Middle frontal gyrus (tissue), 1 donor: ENCODE measurements around the gene APMAP.

Experiments used
- DNase-seq: peaks from one replicate; pipeline ENCODE4 v3.0.0-alpha.2; 2015; ENCODE audit warnings: low spot score; ENCODE audit errors: extremely low spot score

APMAP gene

DNA sequence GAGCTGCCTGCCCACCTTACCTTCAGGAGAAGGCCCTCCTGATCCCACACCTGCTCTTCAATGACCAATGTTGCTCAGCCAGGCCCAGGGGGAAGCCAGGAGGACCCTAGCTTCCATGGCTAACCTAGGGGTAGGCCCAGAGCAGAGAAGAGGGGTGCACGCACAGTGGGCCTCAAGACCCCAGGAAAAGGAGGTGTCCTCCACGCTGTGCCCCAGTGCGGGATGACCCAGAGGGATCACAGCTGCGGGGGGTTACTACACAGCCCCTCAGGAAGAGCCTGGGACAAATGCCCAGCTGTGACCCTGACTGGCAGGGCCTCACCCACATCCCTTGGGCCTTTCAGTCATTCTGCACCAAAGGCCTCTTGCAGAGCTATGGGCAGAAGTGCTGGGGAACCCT, 31.6 kb upstream of the APMAP start:
- DNase-seq, result no peak

DNA sequence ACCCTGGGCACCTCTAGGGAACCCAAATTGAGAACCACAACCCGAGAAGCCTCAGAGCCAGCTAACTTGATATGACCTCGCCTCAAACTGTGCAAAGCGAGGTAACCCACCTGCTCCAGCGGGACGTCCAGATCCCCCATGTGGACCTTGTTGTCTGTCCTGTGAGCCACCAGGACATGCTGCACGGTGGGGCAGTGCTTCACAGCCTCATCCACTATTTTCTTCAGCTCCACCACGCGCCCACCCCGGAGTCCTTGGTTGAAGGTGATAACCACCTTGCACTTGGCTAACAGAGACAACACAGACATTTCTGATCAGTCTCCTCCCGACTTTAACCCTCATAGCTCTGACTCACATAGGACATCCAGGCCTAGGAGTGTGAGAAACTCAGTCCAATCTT, 30.8 kb upstream of the APMAP start:
- DNase-seq, result no peak

- no peak for DNase-seq
Observed at GRCh38 chr20:25022680-25023079, 30.1 kb upstream of the APMAP start.

DNA sequence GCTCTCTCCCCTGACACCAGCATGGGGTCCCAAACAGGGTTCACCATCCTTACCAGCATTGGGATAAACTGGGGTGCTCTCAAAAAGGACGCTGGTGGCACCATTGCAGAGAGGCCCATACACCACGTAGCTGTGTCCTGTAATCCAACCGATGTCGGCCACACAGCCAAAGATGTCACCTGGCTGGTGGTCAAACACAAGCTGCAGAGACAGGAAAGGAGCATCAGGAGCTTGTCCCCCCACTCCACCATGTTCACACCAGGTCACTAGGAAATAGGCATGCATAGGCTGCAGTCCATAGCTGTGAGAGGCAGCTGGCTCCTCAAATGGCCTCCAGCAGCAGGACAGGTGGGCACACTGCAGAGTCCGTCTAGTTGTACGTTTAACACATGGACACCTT, 28.8 kb upstream of the APMAP start:
- DNase-seq, result no peak

- no peak for DNase-seq
Observed at GRCh38 chr20:25020901-25021301, 28.4 kb upstream of the APMAP start.

DNA sequence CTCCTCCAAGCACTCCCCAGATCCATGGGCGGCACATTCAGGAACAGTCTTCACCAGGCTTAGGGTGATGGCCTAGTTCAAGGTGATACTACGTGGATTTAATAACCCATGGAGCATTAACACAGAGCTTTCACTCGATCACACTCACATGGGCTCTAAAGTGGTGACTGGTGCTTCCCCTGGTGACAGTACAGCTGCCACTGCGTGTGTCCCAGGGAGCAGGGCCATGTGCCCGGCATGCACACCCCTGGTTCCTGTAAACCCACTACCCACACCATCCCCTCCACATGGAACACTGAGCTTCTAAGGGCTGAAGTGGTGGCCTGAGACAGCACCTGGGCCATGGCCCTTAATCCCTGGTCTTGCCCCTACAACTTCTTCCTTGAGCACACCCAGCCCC, 27.8 kb upstream of the APMAP start:
- no peak for DNase-seq

DNA sequence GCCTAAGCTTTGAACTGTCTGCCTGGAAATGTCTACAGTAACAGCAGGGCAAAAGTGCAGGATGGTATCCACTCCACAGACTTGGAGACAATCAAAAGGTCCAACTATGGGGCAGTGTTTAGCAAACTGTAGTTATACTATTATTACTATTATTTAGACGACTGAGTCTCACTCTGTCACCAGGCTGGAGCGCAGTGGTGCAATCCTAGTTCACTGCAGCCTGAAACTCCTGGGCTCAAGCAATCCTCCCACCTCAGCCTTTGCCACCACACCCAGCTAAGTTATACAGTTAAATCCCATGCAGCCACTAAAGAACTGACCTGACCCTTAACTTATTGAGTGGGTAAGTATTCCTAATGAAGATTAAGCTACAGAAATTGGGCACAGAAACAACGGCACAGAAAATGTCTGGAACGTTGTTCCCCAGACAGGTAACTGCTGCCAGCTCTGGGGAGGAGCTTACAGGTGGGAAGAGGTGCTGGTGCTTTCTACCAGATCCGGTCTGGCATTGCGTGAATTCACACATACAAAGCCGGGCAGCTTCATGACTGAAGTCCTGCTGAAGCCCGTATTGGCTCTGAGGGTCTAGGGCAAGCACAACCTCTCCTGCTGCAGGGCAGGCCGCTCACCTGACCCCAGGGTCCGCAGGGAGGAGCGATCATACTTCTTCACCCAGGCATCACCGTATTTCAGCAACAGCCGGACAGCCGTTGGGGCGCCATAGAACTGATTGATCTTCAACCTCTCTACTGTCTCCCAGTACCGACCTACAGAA, 27.0 kb upstream of the APMAP start:
- no peak for DNase-seq

GRCh38 chr20:25018841-25019240, 26.3 kb upstream of the APMAP start:
- DNase-seq, result no peak

- DNase-seq, result no peak
Observed at GRCh38 chr20:25018425-25018824, 25.9 kb upstream of the APMAP start.

DNA sequence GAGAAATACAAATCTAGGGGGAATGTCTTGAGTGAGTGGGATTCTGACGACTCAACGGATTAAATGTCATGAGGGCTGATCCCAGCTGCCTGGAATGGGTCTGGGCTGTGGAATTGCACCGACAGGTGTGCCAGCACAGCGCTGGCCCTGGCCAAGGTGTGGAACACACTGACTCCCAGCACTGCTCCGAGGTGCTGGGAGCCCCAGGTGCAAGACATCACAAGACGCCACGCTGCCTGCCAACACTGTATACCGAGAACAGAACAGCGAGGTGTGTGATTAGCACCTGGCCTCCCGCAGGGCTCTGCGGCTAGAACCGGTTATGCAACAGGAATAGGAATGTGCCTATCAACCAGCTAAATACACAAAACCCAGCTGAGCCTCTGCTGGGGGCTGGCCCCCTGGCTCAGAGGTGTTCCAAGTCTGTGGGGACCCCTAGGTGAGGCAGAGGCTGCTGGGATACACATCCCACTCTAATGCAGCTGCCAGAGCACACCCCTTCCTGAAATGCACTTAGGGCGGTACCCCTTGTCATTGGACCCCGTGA, 24.8 kb upstream of the APMAP start:
- no peak for DNase-seq

GRCh38 chr20:25016471-25016870, 23.9 kb upstream of the APMAP start:
- DNase-seq, result no peak

DNA sequence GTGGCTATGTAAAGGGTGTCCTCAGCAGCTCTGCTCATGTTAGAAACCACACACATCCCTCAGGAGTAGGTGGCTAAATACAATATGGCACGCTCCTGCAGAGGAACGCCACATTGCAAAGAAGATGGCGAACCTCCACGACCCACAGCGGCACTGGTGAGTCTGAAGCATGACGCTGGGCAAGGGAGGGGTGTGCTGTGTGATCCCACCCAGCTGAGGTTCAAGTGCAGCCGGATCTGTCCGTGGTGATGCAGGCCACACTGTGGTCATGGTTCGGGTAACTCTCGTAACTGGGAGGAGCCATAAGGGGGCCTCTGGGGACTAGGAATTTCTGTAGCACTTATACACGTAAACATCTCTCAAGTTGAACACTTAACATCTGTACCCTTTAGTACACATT, 23.4 kb upstream of the APMAP start:
- no peak for DNase-seq

GRCh38 chr20:25014816-25015215, 22.3 kb upstream of the APMAP start:
- no peak for DNase-seq

GRCh38 chr20:25013478-25014380, 21.2 kb upstream of the APMAP start:
- no peak for DNase-seq

GRCh38 chr20:25012616-25013189, 20.2 kb upstream of the APMAP start:
- no peak for DNase-seq

DNA sequence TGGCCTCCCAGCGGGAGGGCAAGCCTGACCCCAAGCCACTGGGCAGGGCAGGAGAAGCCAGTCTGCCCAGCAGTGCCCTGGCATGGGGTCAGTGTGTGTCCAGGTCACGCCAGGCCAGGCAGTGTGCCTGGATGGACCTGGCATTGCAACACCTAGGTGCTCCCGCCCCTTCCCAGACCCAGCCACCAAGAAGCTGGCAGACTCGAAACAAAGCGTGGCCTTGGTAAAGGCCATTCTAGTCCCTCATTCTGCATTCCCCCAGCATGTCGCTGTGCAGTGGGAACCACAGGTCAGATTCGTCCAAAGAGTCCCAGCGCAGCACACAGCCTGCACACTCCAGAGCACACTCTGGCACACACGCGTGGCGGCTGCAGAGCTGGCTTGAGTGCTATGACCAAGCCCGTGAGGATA, 19.3 kb upstream of the APMAP start:
- no peak for DNase-seq

DNA sequence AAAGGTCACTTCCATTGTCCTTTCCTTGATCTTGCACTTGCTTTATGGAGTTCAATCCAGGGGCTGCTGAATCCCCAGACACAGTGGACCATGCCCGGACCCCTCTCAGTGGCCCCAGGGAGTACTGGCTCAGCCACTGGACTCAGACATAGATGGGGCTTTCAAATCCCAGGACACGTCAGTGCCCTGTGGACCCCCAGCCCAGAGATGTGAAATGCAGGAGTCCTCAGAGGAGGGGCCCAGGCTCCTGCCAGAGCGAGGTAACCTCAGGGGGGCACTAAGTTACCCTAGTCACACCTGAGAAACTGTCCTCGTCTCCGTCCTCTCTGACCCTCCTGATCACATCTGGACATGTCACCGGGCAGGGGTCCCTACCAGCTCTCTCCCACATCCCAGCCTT, 18.7 kb upstream of the APMAP start:
- DNase-seq, result no peak

GRCh38 chr20:25009218-25010145, 16.9 kb upstream of the APMAP start:
- no peak for DNase-seq

GRCh38 chr20:25008388-25009217, 16.1 kb upstream of the APMAP start:
- DNase-seq, result no peak
